ENCODE measurements around the gene STOML1. TPM values are rescaled to one million over a fixed set of nuclear protein-coding genes. Genes with fewer than 3 reads are reported as not detected.

Gene STOML1
- total RNA-seq, 1 donor from 2014 or later = 9.7 TPM

DNA sequence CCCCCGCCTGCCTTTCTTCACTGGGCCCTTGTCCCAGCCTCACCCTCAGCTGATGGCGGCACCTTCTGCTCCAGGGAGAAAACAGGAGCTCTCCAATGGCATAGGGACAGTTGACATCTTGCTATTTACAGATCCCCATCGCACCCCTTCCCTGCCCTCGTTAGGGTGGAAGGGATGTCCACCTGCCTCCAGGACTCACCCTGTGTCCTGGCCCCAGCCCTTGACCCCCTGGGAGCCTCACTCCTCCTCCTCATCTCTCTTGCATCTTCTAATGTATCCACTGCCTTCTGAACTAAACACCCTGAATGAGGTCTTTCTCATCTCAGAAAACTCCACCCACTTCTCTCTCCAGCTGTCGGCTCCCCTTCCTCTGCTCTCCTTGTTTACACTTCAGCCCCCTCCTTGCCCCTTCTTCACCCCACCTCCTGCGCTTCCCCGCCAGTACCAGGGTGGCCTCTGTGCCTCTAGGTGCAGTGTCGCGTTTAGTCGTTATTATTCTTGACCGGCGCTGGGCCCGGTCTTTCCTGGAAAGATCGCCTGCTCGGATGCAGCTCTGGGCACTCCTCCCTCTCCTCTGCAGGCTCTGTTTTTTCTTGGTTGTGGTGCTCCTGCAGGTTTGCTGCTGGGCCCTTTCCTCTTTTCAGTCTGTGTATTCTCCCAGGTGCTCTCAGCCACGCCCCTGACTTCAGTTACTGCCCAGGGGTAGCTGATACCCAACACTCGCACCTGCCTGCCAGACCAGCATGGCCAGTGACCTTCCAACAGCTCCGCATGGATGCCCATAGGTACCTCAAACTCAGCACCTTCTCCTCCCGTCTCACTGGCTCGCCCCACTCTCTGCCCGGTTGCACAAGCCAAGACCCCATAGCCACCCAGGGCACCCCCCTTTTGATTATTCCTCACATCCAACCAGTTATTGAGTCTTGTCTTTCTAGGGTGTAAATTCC, 45.3 kb upstream of the STOML1 start:
- Mint-ChIP-seq H3K4me3 (no peak overlapping the region), H3K27me3 (ENCODE audit: low read depth) (no peaks in the 10 kb centered on the region), H3K4me1 (peaks cover 15% of the 10 kb centered on the region), H3K36me3 (ENCODE audit: low read depth) (peaks cover 3% of the 10 kb centered on the region), H3K9me3 (no peaks in the 10 kb centered on the region), H3K27ac (ENCODE audit: unreplicated experiment) (peak overlapping the region; percentile 62)
- TF ChIP-seq, protein P1, sequence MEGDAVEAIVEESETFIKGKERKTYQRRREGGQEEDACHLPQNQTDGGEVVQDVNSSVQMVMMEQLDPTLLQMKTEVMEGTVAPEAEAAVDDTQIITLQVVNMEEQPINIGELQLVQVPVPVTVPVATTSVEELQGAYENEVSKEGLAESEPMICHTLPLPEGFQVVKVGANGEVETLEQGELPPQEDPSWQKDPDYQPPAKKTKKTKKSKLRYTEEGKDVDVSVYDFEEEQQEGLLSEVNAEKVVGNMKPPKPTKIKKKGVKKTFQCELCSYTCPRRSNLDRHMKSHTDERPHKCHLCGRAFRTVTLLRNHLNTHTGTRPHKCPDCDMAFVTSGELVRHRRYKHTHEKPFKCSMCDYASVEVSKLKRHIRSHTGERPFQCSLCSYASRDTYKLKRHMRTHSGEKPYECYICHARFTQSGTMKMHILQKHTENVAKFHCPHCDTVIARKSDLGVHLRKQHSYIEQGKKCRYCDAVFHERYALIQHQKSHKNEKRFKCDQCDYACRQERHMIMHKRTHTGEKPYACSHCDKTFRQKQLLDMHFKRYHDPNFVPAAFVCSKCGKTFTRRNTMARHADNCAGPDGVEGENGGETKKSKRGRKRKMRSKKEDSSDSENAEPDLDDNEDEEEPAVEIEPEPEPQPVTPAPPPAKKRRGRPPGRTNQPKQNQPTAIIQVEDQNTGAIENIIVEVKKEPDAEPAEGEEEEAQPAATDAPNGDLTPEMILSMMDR (conservative IDR thresholded peaks at IDR 0.05) = peak; percentile 9
- no peak for DNase-seq (ENCODE audit: low read depth, low spot score)

DNA sequence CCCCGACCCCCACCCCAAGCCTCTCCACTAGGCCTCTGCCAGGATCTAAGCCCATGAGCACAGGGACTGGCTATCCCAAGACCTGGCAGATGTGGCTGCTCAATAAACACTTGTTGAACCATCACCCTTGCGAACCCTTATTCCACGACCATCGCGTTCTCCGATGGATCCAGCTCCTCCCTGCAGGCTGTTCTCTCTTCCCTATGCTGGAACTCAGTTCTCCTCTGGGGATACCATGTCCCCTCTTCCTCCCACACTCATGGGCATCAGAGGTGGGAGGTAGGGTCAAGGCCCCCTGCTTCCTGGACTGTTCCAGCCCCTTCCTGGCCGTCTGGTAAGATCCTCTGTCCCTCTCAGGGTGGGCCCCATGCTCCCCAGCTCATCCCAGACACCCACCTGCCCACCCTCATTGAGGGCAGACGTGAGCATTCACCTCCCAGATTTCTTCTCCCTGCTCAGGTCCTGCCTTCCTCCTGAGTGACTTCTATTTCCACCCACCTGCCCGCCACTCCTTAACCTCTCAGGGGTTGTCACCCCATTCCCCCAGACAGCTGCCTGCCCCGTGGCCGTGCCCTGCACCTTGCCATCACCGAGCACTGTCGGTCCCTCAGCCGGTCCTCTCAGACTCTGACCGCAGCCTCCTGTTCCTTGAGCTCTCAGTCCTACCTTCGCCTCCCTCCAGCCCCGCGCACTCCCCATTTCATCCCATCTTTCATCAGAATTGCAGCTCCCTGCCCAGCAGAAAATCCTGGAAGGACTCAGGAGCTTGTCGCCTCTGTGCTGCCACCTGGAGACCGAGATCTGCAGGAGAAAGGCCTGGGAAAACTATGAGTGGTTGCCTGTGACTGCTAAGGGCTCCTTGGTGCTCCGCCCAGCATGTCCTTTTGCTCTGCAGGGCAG, 44.4 kb upstream of the STOML1 start:
- TF ChIP-seq, protein P1 (conservative IDR thresholded peaks at IDR 0.05) = peak; percentile 65
- Mint-ChIP-seq H3K36me3 (ENCODE audit: low read depth) (peaks cover 3% of the 10 kb centered on the region), H3K9me3 (no peaks in the 10 kb centered on the region), H3K27ac (ENCODE audit: unreplicated experiment) (peak overlapping the region; percentile 12), H3K4me1 (peaks cover 15% of the 10 kb centered on the region), H3K27me3 (ENCODE audit: low read depth) (no peaks in the 10 kb centered on the region), H3K4me3 (no peak overlapping the region)
- peak; percentile 59 for DNase-seq (ENCODE audit: low read depth, low spot score)

DNA sequence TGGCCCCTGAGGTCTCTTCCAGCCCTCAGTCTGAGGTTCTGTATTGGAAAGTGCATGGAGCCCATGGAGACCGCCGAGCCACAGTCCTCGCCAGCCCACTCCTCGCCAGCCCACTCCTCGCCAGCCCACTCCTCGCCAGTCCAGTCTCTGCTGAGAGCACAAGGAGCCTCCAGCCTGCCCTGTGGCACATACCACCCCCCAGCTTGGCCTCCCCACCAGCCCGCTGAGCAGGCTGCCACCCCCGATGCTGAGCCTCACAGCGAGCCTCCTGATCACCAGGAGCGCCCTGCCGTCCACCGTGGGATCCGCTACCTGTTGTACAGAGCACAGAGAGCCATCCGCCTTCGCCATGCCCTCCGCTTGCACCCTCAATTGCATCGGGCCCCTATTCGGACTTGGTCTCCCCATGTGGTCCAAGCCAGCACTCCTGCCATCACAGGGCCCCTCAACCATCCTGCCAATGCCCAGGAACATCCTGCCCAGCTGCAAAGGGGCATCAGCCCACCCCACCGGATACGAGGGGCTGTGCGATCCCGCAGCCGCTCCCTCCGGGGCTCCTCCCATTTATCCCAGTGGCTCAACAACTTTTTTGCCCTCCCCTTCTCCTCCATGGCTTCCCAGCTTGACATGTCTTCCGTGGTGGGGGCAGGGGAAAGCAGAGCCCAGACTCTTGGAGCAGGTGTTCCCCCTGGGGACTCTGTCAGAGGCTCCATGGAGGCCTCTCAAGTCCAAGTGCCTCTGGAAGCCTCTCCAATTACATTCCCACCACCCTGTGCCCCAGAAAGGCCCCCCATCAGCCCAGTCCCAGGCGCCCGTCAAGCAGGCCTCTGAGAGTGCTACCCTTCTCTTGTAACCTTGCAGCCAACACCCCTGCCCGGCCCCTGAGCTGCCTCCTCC, 43.3 kb upstream of the STOML1 start:
- Mint-ChIP-seq H3K27ac (ENCODE audit: unreplicated experiment) (no peak overlapping the region), H3K27me3 (ENCODE audit: low read depth) (no peaks in the 10 kb centered on the region), H3K36me3 (ENCODE audit: low read depth) (peaks cover 3% of the 10 kb centered on the region), H3K4me1 (peaks cover 15% of the 10 kb centered on the region), H3K9me3 (no peaks in the 10 kb centered on the region), H3K4me3 (no peak overlapping the region)
- TF ChIP-seq, protein P1 (conservative IDR thresholded peaks at IDR 0.05) = no peak
- DNase-seq (ENCODE audit: low read depth, low spot score) = no peak

DNA sequence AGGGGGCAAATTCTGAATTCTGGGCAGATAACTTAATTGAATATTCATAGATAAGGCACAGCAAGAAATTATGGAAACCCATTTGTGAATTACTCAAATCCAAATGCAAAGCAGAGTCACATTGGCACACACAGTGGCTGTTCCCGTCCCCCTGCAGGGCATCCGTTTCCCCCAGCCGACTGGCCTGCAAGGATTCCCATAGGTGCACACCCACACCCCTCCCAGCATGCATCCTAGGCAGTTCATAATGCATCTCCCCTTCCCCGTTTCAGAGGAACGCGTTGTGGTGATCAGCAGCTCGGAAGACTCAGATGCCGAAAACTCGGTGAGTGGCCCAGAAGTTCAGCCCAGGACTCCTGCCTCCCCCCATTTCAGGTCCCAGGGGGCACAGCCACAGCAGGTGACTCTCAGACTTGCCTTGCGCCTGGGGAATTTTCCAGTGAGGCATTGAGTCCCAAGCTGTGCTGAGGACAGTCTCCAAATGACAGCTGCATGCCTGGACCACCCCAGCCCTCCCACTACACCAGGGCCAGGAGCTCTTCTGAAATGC, 42.2 kb upstream of the STOML1 start:
- Mint-ChIP-seq H3K4me1 (peaks cover 15% of the 10 kb centered on the region), H3K27ac (ENCODE audit: unreplicated experiment) (peak overlapping the region; percentile 57), H3K27me3 (ENCODE audit: low read depth) (no peaks in the 10 kb centered on the region), H3K36me3 (ENCODE audit: low read depth) (peaks cover 3% of the 10 kb centered on the region), H3K4me3 (no peak overlapping the region), H3K9me3 (no peaks in the 10 kb centered on the region)
- DNase-seq (ENCODE audit: low read depth, low spot score) = no peak
- TF ChIP-seq, protein P1 (conservative IDR thresholded peaks at IDR 0.05) = no peak

Measured in neural crest cell (in vitro differentiated cells).